NT2/D1 (cell line): ENCODE data around the gene NR2C2.

Source experiments
- DNase-seq: peaks from one replicate; pipeline ENCODE4 v3.0.0-alpha.2; 2011; ENCODE audit warnings: low read depth, low spot score
- H3K27me3 ChIP-seq: 2 replicates; pipeline ENCODE4 v1.6.0; 2011; ENCODE audit warnings: mild to moderate bottlenecking; ENCODE audit not compliant: insufficient read length, insufficient read depth
- H3K36me3 ChIP-seq: 2 replicates; pipeline ENCODE4 v1.6.1; 2011; ENCODE audit warnings: mild to moderate bottlenecking, low read length, mixed read lengths; ENCODE audit not compliant: insufficient read depth, insufficient read length
- H3K4me1 ChIP-seq: 2 replicates; pipeline ENCODE4 v1.5.1; 2011; ENCODE audit not compliant: insufficient read depth, insufficient read length
- H3K4me3 ChIP-seq: 2 replicates; pipeline ENCODE4 v1.5.1; 2011; ENCODE audit warnings: low read depth; ENCODE audit not compliant: insufficient read length
- H3K9ac ChIP-seq: 2 replicates; pipeline ENCODE4 v1.6.0; 2011; ENCODE audit warnings: low read depth; ENCODE audit not compliant: insufficient read length
- H3K9me3 ChIP-seq: 2 replicates; pipeline ENCODE4 v1.5.1; 2011; ENCODE audit warnings: mild to moderate bottlenecking, low read length; ENCODE audit not compliant: insufficient read depth
- SUZ12 ChIP-seq: IDR thresholded peaks from 2 replicates; pipeline ENCODE4 v1.6.1; 2011; ENCODE audit not compliant: insufficient read length, insufficient read depth; ENCODE audit errors: extremely low read depth
- YY1 ChIP-seq: IDR thresholded peaks from 2 replicates; pipeline ENCODE4 v1.6.1; 2011; ENCODE audit not compliant: insufficient read length, insufficient read depth
- ZNF274 ChIP-seq: IDR thresholded peaks from 2 replicates; pipeline ENCODE4 v1.6.1; 2011; ENCODE audit warnings: mild to moderate bottlenecking, low read depth, low read length

NR2C2 gene

GRCh38 chr3:15086263-15086662 is 138.9 kb downstream of the NR2C2 start:
- Histone ChIP-seq H3K9ac (no peak overlapping the region), H3K27me3 (no peaks in the 10 kb centered on the region), H3K36me3 (peaks cover 83% of the 10 kb centered on the region), H3K9me3 (no peaks in the 10 kb centered on the region), H3K4me1 (no peaks in the 10 kb centered on the region), H3K4me3 (no peak overlapping the region)
- TF ChIP-seq SUZ12 (no peak), YY1 (no peak), ZNF274 (no peak)
- DNase-seq: no peak

GRCh38 chr3:15086699-15087098 is 139.3 kb downstream of the NR2C2 start:
- peaks cover 83% of the 10 kb centered on the region for H3K36me3 ChIP-seq
- H3K9me3 ChIP-seq: no peaks in the 10 kb centered on the region
- TF ChIP-seq ZNF274 (no peak), SUZ12 (no peak), YY1 (no peak)
- no peak overlapping the region for H3K4me3 ChIP-seq
- H3K27me3 ChIP-seq: no peaks in the 10 kb centered on the region
- no peak for DNase-seq
- no peaks in the 10 kb centered on the region for H3K4me1 ChIP-seq
- H3K9ac ChIP-seq: no peak overlapping the region

GRCh38 chr3:15089201-15089600 is 141.8 kb downstream of the NR2C2 start:
- TF ChIP-seq YY1: no peak
- no peak for TF ChIP-seq ZNF274
- no peak for TF ChIP-seq SUZ12
- Histone ChIP-seq H3K27me3 (no peaks in the 10 kb centered on the region), H3K36me3 (peaks cover 72% of the 10 kb centered on the region), H3K9me3 (no peaks in the 10 kb centered on the region), H3K9ac (no peak overlapping the region), H3K4me3 (no peak overlapping the region), H3K4me1 (no peaks in the 10 kb centered on the region)
- no peak for DNase-seq

GRCh38 chr3:15091575-15091974 is 144.2 kb downstream of the NR2C2 start:
- DNase-seq: no peak
- Histone ChIP-seq H3K9me3 (no peaks in the 10 kb centered on the region), H3K36me3 (peaks cover 72% of the 10 kb centered on the region), H3K4me3 (no peak overlapping the region), H3K27me3 (no peaks in the 10 kb centered on the region), H3K9ac (no peak overlapping the region), H3K4me1 (no peaks in the 10 kb centered on the region)
- TF ChIP-seq SUZ12 (no peak), YY1 (no peak)

- DNase-seq: no peak
- Histone ChIP-seq H3K4me3 (no peak overlapping the region), H3K4me1 (no peaks in the 10 kb centered on the region), H3K36me3 (peaks cover 71% of the 10 kb centered on the region), H3K9ac (no peak overlapping the region), H3K9me3 (no peaks in the 10 kb centered on the region), H3K27me3 (no peaks in the 10 kb centered on the region)
- TF ChIP-seq SUZ12 (no peak), YY1 (no peak), ZNF274 (no peak)
Measured at GRCh38 chr3:15092686-15093085, 145.3 kb downstream of the NR2C2 start.

GRCh38 chr3:15094187-15094875 is 146.9 kb downstream of the NR2C2 start:
- Histone ChIP-seq H3K36me3 (peaks cover 60% of the 10 kb centered on the region), H3K4me3 (no peak overlapping the region), H3K9me3 (no peaks in the 10 kb centered on the region), H3K4me1 (peaks cover 3% of the 10 kb centered on the region), H3K9ac (no peak overlapping the region), H3K27me3 (no peaks in the 10 kb centered on the region)
- no peak for TF ChIP-seq ZNF274
- no peak for TF ChIP-seq SUZ12
- TF ChIP-seq YY1: no peak
- no peak for DNase-seq

- peaks cover 47% of the 10 kb centered on the region for H3K36me3 ChIP-seq
- DNase-seq: no peak
- no peaks in the 10 kb centered on the region for H3K27me3 ChIP-seq
- no peaks in the 10 kb centered on the region for H3K9me3 ChIP-seq
- TF ChIP-seq YY1: no peak
- no peak for TF ChIP-seq SUZ12
- no peak for TF ChIP-seq ZNF274
- H3K4me1 ChIP-seq: peaks cover 3% of the 10 kb centered on the region
- no peak overlapping the region for H3K4me3 ChIP-seq
- no peak overlapping the region for H3K9ac ChIP-seq
Measured at GRCh38 chr3:15096046-15096445, 148.7 kb downstream of the NR2C2 start.
